Activated naive CD4-positive, alpha-beta T cell treated with anti-CD3 and anti-CD28 coated beads, Interleukin-2, amount 10 ng/mL, durations not matched to agents 7 days and 5 days (primary cell): Measurements from ENCODE around the gene PCDHGA5.
A peak's percentile ranks its signal among the peaks of the same experiment; 100 is the strongest.
"Not testable (repeated sequence)": the region's sequence is repeated elsewhere in the genome, so short reads cannot be mapped to it uniquely, and the experiment has no call there.

ENCODE experiments used
- CTCF ChIA-PET: fragments of 350-600 bp; sonication (Branson Sonifier 250); formaldehyde crosslinking; loops from one replicate; lab custom pipeline; 2021; ENCODE audit warnings: antibody characterized with exemption; lab: Charles Lee
- DNase-seq: peaks from one replicate; pipeline ENCODE4 v3.0.0-alpha.2; 2020
- H3K27ac Mint-ChIP-seq: one replicate; pipeline ENCODE4 v1.8.0; 2021; ENCODE audit warnings: mild to moderate bottlenecking, moderate library complexity, mixed read lengths
- H3K27me3 Mint-ChIP-seq: one replicate; pipeline ENCODE4 v1.8.0; 2021; ENCODE audit warnings: mild to moderate bottlenecking, mixed read lengths
- H3K36me3 Mint-ChIP-seq: one replicate; pipeline ENCODE4 v1.8.0; 2021; ENCODE audit warnings: mixed read lengths
- H3K4me1 Mint-ChIP-seq: one replicate; pipeline ENCODE4 v1.8.0; 2021; ENCODE audit warnings: mixed read lengths
- H3K4me3 Mint-ChIP-seq: one replicate; pipeline ENCODE4 v1.8.0; 2021; ENCODE audit warnings: mild to moderate bottlenecking, moderate library complexity, mixed read lengths
- H3K9me3 Mint-ChIP-seq: one replicate; pipeline ENCODE4 v1.8.0; 2021; ENCODE audit warnings: mixed read lengths

Gene PCDHGA5

DNA sequence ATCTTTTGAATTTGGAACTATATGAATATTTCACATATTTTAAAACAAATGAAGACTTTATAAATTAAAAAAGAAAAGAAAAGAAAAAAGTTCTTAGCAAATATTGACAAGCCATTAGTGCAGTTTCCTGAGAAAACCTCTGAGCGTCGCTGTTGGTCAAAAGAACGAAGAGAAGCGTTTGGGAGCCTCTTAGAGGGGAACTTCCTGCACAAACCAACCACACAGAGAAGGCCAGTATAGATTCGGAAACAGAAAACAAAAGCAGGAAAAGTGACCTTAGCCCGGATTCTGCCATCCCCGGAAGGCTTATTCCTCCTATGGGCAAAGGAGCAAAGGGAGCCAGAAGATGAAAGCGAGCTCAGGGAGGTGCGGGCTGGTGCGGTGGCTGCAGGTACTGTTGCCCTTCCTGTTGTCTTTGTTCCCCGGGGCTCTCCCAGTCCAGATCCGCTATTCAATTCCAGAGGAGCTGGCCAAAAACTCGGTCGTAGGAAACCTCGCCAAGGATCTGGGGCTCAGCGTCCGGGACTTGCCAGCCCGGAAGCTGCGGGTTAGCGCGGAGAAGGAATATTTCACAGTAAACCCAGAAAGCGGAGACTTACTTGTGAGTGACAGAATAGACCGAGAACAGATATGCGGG is 4.1 kb upstream of the PCDHGA5 start, which contains the start of gene PCDHGB2:
Gene PCDHGB2, plus strand, starts transcription at position 205 of the 637 bp plus-strand sequence. Its CDS starts 142 bp downstream, at position 347.
- Mint-ChIP-seq H3K27me3 (peaks cover 63% of the 10 kb centered on the region), H3K4me1 (no peaks in the 10 kb centered on the region), H3K36me3 (peaks cover 12% of the 10 kb centered on the region), H3K27ac (peak within 1 kb of the TSS; percentile 33), H3K9me3 (peaks cover 38% of the 10 kb centered on the region), H3K4me3 (peak within 1 kb of the TSS; percentile 65)
- CTCF ChIA-PET, result interaction anchor here (0.7 to 1.1 kb wide), 5 partner anchors 10 to 204 kb away, joined by 3 to 6 read pairs (median 4); partner anchors contain the start of genes PCDHGA11, PCDHGA3 and PCDHGB3
- no peak for DNase-seq

- Mint-ChIP-seq H3K4me3 (peak overlapping the region; percentile 18), H3K27me3 (peaks cover 63% of the 10 kb centered on the region), H3K27ac (peak overlapping the region; percentile 42), H3K9me3 (peaks cover 41% of the 10 kb centered on the region), H3K36me3 (peaks cover 12% of the 10 kb centered on the region), H3K4me1 (no peaks in the 10 kb centered on the region)
- CTCF ChIA-PET, result interaction anchor here (0.7 to 1.1 kb wide), 2 partner anchors 9 to 152 kb away, joined by 3 to 6 read pairs; partner anchors contain the start of gene PCDHGB3
- DNase-seq, result no peak
These were observed 3.3 kb upstream of the PCDHGA5 start for GRCh38 chr5:141360685-141361084.

- no peak overlapping the region for H3K4me3 Mint-ChIP-seq
- no peak for DNase-seq
- no peaks in the 10 kb centered on the region for H3K4me1 Mint-ChIP-seq
- H3K27me3 Mint-ChIP-seq, result peaks cover 63% of the 10 kb centered on the region
- CTCF ChIA-PET, result interaction anchor here (1.5 kb wide), 1 partner anchor 44 kb away, joined by 4 read pairs; no protein-coding TSS in a partner anchor
- H3K36me3 Mint-ChIP-seq, result peaks cover 12% of the 10 kb centered on the region
- H3K27ac Mint-ChIP-seq, result no peak overlapping the region
- peaks cover 38% of the 10 kb centered on the region for H3K9me3 Mint-ChIP-seq
These were observed 1.2 kb upstream of the PCDHGA5 start for GRCh38 chr5:141362719-141363118.

DNA sequence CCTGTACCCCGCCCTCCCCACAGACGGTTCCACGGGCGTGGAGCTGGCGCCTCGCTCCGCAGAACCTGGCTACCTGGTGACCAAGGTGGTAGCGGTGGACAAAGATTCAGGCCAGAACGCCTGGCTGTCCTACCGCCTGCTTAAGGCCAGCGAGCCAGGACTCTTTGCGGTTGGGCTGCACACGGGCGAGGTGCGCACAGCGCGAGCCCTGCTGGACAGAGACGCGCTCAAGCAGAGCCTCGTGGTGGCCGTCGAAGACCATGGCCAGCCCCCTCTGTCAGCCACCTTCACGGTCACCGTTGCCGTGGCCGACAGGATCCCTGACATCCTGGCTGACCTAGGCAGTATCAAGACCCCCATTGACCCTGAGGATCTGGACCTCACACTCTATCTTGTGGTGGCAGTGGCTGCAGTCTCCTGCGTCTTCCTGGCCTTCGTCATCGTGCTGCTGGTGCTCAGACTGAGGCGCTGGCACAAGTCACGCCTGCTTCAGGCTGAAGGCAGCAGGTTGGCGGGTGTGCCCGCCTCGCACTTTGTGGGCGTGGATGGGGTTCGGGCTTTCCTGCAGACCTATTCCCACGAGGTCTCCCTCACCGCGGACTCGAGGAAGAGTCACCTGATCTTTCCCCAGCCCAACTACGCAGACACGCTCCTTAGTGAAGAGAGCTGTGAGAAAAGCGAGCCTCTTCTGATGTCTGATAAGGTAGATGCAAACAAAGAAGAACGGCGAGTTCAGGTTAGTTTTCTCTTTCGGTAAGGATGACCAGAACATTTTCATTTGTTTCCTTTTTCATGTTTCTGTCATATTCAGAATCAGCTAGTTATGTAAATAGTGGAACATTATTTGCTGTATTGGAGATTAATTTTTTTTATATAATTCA is 2.3 kb downstream of the PCDHGA5 start:
- H3K27me3 Mint-ChIP-seq, result peaks cover 72% of the 10 kb centered on the region
- DNase-seq, result no peak
- no peak overlapping the region for H3K4me3 Mint-ChIP-seq
- H3K36me3 Mint-ChIP-seq, result peaks cover 8% of the 10 kb centered on the region
- peaks cover 34% of the 10 kb centered on the region for H3K9me3 Mint-ChIP-seq
- H3K27ac Mint-ChIP-seq, result no peak overlapping the region
- CTCF ChIA-PET, result no interaction called here
- H3K4me1 Mint-ChIP-seq, result peaks cover 2% of the 10 kb centered on the region

DNA sequence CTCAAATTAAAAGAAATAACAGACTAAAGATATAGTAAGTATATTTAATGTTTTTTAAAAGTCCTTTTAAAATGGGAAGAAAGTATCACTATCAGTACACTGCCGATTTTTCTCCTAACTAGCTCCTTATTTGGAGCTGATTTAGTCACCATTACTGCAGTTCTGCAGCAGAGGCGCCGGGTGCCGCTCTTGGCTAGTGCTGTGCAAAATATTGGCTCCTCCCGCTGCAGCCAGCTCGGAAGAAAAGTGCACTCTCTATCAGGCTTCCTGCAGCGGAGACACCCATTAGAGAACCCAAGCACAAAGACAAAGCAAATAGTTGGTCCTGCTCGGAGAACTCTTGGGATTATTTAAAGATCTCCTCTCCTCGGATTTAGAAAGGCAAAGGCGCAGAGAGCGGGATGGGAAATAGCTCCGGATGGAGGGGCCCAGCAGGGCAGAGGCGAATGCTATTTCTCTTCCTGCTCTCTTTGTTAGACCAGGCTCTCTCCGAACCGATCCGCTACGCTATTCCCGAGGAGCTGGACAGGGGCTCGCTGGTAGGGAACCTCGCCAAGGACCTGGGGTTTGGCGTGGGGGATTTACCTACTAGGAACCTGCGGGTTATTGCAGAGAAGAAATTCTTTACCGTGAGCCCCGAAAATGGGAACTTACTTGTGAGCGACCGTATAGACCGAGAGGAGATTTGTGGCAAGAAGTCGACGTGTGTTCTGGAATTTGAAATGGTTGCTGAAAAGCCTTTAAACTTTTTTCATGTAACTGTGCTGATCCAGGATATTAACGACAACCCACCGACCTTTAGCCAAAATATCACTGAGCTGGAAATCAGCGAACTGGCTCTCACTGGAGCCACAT is 6.3 kb downstream of the PCDHGA5 start, which contains the start of gene PCDHGB3:
Gene PCDHGB3, plus strand, starts transcription at position 249 of the 855 bp plus-strand sequence. Its CDS starts 153 bp downstream, at position 402.
- Mint-ChIP-seq H3K27ac (no peak within 1 kb of the TSS), H3K27me3 (peaks cover 74% of the 10 kb centered on the region), H3K9me3 (peaks cover 31% of the 10 kb centered on the region), H3K4me3 (peak within 1 kb of the TSS; percentile 62), H3K36me3 (peaks cover 4% of the 10 kb centered on the region), H3K4me1 (peaks cover 4% of the 10 kb centered on the region)
- CTCF ChIA-PET, result interaction anchor here (0.7 to 2.0 kb wide), 27 partner anchors 10 to 549 kb away, joined by 3 to 12 read pairs (median 3); partner anchors contain the start of genes PCDHA5, PCDHGA12, PCDHGB4 and PCDHGB5
- DNase-seq, result peak; percentile 53

DNA sequence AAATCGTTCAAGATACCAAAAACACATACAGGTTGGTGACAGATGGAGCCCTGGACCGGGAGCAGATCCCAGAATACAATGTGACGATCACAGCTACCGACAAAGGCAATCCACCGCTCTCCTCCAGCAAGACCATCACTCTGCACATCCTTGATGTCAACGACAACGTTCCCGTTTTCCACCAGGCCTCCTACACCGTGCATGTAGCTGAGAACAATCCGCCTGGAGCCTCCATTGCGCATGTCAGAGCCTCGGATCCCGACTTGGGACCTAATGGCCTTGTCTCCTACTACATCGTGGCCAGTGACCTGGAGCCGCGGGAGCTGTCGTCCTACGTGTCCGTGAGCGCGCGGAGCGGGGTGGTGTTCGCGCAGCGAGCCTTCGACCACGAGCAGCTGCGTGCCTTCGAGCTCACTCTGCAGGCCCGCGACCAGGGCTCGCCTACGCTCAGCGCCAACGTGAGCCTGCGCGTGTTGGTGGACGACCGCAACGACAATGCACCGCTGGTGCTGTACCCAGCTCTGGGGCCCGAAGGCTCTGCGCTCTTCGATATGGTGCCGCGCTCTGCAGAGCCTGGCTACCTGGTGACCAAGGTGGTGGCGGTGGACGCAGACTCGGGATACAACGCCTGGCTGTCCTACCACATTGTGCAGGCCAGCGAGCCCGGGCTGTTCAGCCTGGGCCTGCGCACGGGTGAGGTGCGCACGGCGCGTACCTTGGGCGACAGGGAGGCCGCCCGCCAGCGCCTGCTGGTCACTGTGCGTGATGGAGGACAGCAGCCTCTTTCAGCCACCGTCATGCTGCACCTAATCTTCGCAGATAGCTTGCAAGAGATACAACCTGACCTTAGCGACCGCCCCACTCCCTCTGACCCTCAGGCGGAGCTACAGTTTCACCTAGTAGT is 7.9 kb downstream of the PCDHGA5 start:
- peaks cover 27% of the 10 kb centered on the region for H3K9me3 Mint-ChIP-seq
- H3K27ac Mint-ChIP-seq, result no peak overlapping the region
- peaks cover 70% of the 10 kb centered on the region for H3K27me3 Mint-ChIP-seq
- CTCF ChIA-PET, result interaction anchor here (1.3 to 1.6 kb wide), 2 partner anchors 52 to 58 kb away, joined by 3 read pairs; partner anchors contain the start of genes PCDHGA12 and TAF7
- peaks cover 4% of the 10 kb centered on the region for H3K4me1 Mint-ChIP-seq
- no peak overlapping the region for H3K4me3 Mint-ChIP-seq
- H3K36me3 Mint-ChIP-seq, result peaks cover 4% of the 10 kb centered on the region
- no peak for DNase-seq

DNA sequence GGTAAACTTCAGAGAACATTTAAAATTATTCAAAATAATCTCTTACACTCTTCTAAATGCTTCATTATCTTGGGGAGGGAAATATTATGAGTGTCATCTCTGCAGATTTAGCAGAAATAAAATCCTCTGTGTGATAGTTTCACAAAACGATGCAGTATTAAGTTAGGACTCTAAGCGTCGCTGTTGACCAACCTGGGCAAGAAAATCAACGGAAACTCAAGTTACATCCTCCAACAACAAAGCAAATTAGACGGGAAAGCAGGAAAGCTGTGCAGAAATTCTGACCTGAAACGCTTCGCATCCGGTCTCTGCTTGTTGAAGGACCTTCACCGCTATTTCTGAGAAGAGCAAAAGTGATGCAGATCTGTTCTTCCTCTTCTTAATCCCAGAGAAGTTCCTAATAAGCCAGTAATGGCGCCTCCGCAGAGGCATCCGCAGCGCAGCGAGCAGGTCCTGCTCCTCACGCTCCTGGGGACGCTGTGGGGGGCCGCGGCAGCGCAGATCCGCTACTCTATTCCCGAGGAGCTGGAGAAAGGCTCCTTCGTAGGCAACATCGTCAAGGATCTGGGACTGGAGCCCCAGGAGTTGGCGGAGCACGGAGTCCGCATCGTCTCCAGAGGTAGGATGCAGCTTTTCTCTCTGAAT is 9.8 kb downstream of the PCDHGA5 start, which contains the start of gene PCDHGA6:
Gene PCDHGA6, plus strand, starts transcription at position 219 of the 645 bp plus-strand sequence. Its CDS starts 193 bp downstream, at position 412.
- DNase-seq, result no peak
- CTCF ChIA-PET, result interaction anchor here (1.0 to 1.7 kb wide), 6 partner anchors 17 to 140 kb away, joined by 3 to 6 read pairs (median 4); partner anchors contain the start of gene PCDHGA10
- H3K27me3 Mint-ChIP-seq, result peaks cover 67% of the 10 kb centered on the region
- H3K4me3 Mint-ChIP-seq, result peak within 1 kb of the TSS; percentile 12
- peaks cover 29% of the 10 kb centered on the region for H3K9me3 Mint-ChIP-seq
- peaks cover 4% of the 10 kb centered on the region for H3K4me1 Mint-ChIP-seq
- H3K36me3 Mint-ChIP-seq, result peaks cover 4% of the 10 kb centered on the region
- H3K27ac Mint-ChIP-seq, result no peak within 1 kb of the TSS

- DNase-seq, result no peak
- Mint-ChIP-seq H3K36me3 (peaks cover 4% of the 10 kb centered on the region), H3K4me3 (no peak overlapping the region), H3K27me3 (peaks cover 61% of the 10 kb centered on the region), H3K9me3 (peaks cover 29% of the 10 kb centered on the region), H3K4me1 (peaks cover 4% of the 10 kb centered on the region), H3K27ac (no peak overlapping the region)
- CTCF ChIA-PET, result interaction anchor here (1.0 to 1.6 kb wide), 4 partner anchors 22 to 139 kb away, joined by 3 to 6 read pairs (median 4); partner anchors contain the start of gene PCDHGA10
These were observed 10.7 kb downstream of the PCDHGA5 start for GRCh38 chr5:141374627-141375026.

DNA sequence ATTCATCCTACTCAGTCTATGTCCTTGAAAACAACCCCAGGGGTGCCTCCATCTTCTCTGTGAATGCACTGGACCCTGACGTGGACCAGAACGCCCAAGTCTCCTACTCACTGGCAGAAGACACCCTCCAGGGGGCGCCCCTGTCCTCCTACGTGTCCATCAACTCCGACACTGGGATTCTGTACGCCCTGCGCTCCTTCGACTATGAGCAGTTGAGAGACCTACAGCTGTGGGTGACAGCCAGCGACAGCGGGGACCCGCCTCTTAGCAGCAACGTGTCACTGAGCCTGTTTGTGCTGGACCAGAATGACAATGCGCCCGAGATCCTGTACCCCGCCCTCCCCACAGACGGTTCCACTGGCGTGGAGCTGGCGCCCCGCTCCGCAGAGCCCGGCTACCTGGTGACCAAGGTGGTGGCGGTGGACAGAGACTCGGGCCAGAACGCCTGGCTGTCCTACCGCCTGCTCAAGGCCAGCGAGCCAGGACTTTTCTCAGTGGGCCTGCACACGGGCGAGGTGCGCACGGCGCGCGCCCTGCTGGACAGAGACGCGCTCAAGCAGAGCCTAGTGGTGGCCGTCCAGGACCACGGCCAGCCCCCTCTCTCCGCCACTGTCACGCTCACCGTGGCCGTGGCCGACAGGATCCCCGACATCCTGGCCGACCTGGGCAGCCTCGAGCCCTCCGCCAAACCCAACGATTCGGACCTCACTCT is 11.6 kb downstream of the PCDHGA5 start:
- H3K4me3 Mint-ChIP-seq, H3K27ac Mint-ChIP-seq, CTCF ChIA-PET, H3K36me3 Mint-ChIP-seq, H3K4me1 Mint-ChIP-seq, DNase-seq: not testable (repeated sequence)
- Mint-ChIP-seq H3K9me3 (peaks cover 29% of the 10 kb centered on the region), H3K27me3 (peaks cover 56% of the 10 kb centered on the region)

DNA sequence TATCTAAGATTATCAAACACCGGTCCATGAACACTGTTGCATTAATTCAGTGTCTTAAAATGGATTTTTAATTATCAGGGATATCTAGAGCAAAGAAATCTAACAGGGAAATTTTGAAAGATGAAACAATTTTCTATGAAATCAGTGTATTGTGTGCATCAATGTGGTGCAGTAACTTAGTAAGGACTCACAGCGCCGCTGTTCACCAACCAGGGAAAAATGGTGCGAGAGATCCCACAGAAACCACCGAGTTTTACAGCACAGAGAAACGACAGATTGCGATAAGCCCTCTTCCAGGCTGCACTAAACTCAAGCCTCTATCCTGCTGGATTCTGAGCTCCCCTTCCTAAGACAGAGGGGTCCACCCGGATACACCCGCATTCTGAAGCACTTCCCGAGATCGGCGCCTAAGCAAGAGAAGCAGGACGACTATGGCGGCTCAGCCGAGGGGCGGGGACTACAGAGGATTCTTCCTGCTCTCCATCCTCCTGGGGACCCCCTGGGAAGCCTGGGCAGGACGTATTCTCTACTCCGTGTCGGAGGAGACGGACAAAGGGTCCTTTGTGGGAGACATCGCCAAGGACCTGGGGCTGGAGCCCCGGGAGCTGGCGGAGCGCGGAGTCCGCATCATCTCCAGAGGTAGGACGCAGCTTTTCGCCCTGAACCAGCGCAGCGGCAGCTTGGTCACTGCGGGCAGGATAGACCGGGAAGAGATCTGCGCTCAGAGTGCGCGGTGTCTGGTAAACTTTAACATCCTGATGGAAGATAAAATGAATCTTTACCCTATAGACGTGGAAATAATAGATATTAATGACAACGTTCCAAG is 18.7 kb downstream of the PCDHGA5 start, which contains the start of gene PCDHGA7:
Gene PCDHGA7, plus strand, starts transcription at position 274 of the 826 bp plus-strand sequence. Its CDS starts 158 bp downstream, at position 432.
- H3K27me3 Mint-ChIP-seq, result peaks cover 43% of the 10 kb centered on the region
- peaks cover 14% of the 10 kb centered on the region for H3K9me3 Mint-ChIP-seq
- no peak for DNase-seq
- H3K4me1 Mint-ChIP-seq, result no peaks in the 10 kb centered on the region
- CTCF ChIA-PET, result interaction anchor here (1.1 kb wide), 1 partner anchor 38 kb away, joined by 3 read pairs; the partner anchor contains the start of gene PCDHGA11
- no peak within 1 kb of the TSS for H3K27ac Mint-ChIP-seq
- H3K4me3 Mint-ChIP-seq, result peak within 1 kb of the TSS; percentile 54
- no peaks in the 10 kb centered on the region for H3K36me3 Mint-ChIP-seq

DNA sequence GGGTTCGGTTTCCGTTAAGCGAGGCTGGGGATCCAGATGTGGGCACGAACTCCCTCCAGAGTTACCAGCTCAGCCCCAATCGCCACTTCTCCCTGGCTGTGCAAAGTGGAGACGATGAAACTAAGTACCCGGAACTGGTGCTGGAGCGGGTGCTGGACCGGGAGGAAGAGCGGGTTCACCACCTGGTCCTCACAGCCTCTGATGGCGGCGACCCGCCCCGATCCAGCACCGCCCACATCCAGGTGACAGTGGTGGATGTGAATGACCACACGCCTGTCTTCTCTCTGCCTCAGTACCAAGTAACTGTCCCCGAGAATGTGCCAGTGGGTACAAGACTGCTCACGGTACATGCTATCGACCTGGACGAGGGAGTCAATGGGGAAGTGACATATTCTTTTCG is 19.4 kb downstream of the PCDHGA5 start:
- H3K4me1 Mint-ChIP-seq, result no peaks in the 10 kb centered on the region
- peaks cover 14% of the 10 kb centered on the region for H3K9me3 Mint-ChIP-seq
- DNase-seq, result no peak
- H3K36me3 Mint-ChIP-seq, result peaks cover under 1% of the 10 kb centered on the region
- peaks cover 46% of the 10 kb centered on the region for H3K27me3 Mint-ChIP-seq
- CTCF ChIA-PET, result interaction anchor here (1.1 kb wide), 1 partner anchor 37 kb away, joined by 3 read pairs; the partner anchor contains the start of gene PCDHGA11
- H3K27ac Mint-ChIP-seq, result no peak overlapping the region
- no peak overlapping the region for H3K4me3 Mint-ChIP-seq
